ENCODE measurements around the gene MRPL21. TPM values are rescaled to one million over a fixed set of nuclear protein-coding genes. Genes with fewer than 3 reads are reported as not detected.
"Not testable (repeated sequence)": the region's sequence is repeated elsewhere in the genome, so short reads cannot be mapped to it uniquely, and the experiment has no call there.

MRPL21 gene
- total RNA-seq, 1 donor from 2014 or later = 64.4 TPM

DNA sequence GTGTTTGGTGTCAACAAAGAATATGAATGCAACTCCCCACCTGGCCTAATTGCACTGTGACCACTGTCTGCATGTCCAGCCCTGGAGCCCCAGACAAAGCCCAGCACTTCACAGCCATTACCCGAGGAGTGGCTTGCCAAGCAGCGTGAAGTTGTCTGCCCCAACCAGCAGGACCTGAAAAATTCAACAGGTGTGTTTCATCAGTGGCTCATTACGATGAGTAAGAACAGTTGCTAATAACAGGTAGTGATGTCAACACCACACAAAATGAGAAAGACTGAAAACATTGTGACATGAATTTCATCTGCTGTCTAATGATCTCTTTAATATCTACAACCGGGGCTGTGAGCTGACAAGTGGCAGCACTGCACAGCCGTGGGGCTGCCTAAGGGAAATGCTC is 10.3 kb downstream of the MRPL21 start:
- Mint-ChIP-seq H3K27ac (ENCODE audit: unreplicated experiment) (no peak overlapping the region), H3K4me3 (no peak overlapping the region)

DNA sequence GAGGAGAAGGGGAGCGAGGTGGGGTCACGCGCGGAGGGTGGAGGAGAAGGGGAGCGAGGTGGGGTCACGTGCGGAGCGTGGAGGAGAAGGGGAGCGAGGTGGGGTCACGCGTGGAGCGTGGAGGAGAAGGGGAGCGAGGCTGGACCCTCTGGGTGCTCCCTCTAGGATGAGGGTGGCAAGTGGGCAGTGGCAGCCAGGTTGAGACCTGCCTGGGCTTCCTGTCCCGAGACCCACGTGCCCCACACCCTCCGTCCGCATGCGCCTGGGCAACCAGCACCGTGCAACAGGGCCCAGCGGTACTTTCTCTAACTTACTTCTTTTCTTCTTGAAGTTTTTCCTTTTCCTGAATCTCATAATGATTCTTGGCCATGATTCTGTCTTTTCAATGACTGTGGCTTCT is 11.1 kb downstream of the MRPL21 start:
- no peak for DNase-seq (ENCODE audit: low read depth, low spot score)
- no peaks in the 10 kb centered on the region for H3K27me3 Mint-ChIP-seq (ENCODE audit: low read depth)
- H3K27ac Mint-ChIP-seq (ENCODE audit: unreplicated experiment) = no peak overlapping the region
- H3K4me1 Mint-ChIP-seq = no peaks in the 10 kb centered on the region
- H3K4me3 Mint-ChIP-seq = no peak overlapping the region
- H3K36me3 Mint-ChIP-seq (ENCODE audit: low read depth) = no peaks in the 10 kb centered on the region
- no peaks in the 10 kb centered on the region for H3K9me3 Mint-ChIP-seq
- TF ChIP-seq, protein P1, sequence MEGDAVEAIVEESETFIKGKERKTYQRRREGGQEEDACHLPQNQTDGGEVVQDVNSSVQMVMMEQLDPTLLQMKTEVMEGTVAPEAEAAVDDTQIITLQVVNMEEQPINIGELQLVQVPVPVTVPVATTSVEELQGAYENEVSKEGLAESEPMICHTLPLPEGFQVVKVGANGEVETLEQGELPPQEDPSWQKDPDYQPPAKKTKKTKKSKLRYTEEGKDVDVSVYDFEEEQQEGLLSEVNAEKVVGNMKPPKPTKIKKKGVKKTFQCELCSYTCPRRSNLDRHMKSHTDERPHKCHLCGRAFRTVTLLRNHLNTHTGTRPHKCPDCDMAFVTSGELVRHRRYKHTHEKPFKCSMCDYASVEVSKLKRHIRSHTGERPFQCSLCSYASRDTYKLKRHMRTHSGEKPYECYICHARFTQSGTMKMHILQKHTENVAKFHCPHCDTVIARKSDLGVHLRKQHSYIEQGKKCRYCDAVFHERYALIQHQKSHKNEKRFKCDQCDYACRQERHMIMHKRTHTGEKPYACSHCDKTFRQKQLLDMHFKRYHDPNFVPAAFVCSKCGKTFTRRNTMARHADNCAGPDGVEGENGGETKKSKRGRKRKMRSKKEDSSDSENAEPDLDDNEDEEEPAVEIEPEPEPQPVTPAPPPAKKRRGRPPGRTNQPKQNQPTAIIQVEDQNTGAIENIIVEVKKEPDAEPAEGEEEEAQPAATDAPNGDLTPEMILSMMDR (conservative IDR thresholded peaks at IDR 0.05) = no peak

More for the DNA sequence above, 10.3 kb downstream of the MRPL21 start:
- Mint-ChIP-seq H3K36me3 (ENCODE audit: low read depth) (no peaks in the 10 kb centered on the region), H3K4me1 (no peaks in the 10 kb centered on the region), H3K27me3 (ENCODE audit: low read depth) (no peaks in the 10 kb centered on the region), H3K9me3 (no peaks in the 10 kb centered on the region)
- no peak for DNase-seq (ENCODE audit: low read depth, low spot score)
- TF ChIP-seq, protein P1 (conservative IDR thresholded peaks at IDR 0.05) = no peak

DNA sequence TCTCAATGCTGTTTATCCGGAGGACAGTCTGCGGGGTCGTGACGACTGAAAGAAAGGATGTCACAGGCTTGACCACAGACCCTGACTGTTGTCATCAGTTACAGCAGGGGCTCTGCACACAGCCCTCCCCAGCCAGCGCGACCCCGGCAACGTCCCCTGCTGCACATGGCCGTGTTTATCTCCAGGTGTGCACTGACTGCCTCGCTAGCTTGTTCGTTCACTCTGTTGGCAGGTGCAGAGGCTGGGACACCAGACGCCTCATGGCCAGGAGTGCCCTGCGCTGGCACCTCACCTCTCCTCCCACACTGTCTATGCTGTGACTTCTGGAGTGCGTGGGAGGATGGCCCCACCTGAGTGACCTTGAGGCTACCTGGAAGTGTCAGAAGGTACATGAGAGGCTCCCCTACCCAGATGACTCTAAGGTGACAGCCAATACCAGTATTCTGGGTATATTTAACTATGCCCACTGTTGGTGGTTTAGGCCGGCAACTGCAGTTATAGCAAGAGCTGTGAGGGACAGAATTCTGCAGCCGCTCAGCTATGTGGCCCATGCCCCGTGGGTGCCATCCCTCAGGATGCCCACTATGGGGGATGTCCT is 12.2 kb downstream of the MRPL21 start:
- Mint-ChIP-seq H3K27me3 (ENCODE audit: low read depth) (no peaks in the 10 kb centered on the region), H3K4me3 (no peak overlapping the region), H3K36me3 (ENCODE audit: low read depth) (no peaks in the 10 kb centered on the region), H3K27ac (ENCODE audit: unreplicated experiment) (no peak overlapping the region), H3K4me1 (no peaks in the 10 kb centered on the region), H3K9me3 (no peaks in the 10 kb centered on the region)
- no peak for DNase-seq (ENCODE audit: low read depth, low spot score)
- TF ChIP-seq, protein P1 (conservative IDR thresholded peaks at IDR 0.05) = no peak

DNA sequence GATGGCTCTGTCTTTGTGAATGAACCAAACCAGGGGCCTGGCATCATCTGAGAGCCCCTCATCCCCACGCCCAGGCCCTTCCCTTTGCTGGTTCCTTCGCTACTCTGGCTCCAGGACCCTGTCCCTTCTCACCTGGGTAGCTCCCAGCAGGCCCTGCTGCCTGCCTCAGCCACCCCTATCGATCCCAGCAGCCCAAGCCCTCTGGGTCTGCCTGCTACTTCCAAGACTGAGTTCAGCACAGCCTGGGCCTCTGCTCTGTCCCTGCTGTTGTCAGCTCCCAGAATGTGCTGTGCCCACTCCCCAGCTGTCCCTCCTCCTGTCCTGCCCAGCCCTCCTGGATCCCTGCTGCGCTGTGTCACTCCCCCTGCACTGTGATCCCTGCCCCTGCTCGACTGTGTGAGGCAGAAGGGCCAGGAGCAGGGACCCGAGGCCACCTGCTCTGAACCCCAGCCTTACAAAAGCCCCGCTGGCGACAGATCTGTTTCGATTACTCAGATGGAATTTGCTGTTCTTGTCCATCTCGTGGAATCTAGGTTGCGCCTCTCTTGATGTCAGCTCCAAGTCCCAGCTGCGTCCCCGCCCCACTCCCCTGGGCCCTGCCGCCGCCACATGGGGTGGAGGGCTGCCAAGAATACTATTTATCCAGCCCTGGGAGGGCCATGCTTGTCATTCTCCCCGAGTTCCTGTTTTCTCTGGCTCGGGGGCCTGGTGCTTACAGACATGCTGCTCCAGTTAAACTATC is 13.0 kb downstream of the MRPL21 start:
- no peaks in the 10 kb centered on the region for H3K36me3 Mint-ChIP-seq (ENCODE audit: low read depth)
- H3K4me3 Mint-ChIP-seq = no peak overlapping the region
- H3K27me3 Mint-ChIP-seq (ENCODE audit: low read depth) = no peaks in the 10 kb centered on the region
- H3K4me1 Mint-ChIP-seq = no peaks in the 10 kb centered on the region
- no peaks in the 10 kb centered on the region for H3K9me3 Mint-ChIP-seq
- TF ChIP-seq, protein P1 (conservative IDR thresholded peaks at IDR 0.05) = no peak
- no peak for DNase-seq (ENCODE audit: low read depth, low spot score)
- no peak overlapping the region for H3K27ac Mint-ChIP-seq (ENCODE audit: unreplicated experiment)

- TF ChIP-seq, protein P1 (conservative IDR thresholded peaks at IDR 0.05) = peak; percentile 57
- H3K9me3 Mint-ChIP-seq = no peaks in the 10 kb centered on the region
- no peak overlapping the region for H3K4me3 Mint-ChIP-seq
- H3K36me3 Mint-ChIP-seq (ENCODE audit: low read depth) = no peaks in the 10 kb centered on the region
- H3K27me3 Mint-ChIP-seq (ENCODE audit: low read depth) = no peaks in the 10 kb centered on the region
- DNase-seq (ENCODE audit: low read depth, low spot score) = peak; percentile 24
- no peaks in the 10 kb centered on the region for H3K4me1 Mint-ChIP-seq
- no peak overlapping the region for H3K27ac Mint-ChIP-seq (ENCODE audit: unreplicated experiment)
Measured at GRCh38 chr11:68889948-68890446, 13.6 kb downstream of the MRPL21 start.

DNA sequence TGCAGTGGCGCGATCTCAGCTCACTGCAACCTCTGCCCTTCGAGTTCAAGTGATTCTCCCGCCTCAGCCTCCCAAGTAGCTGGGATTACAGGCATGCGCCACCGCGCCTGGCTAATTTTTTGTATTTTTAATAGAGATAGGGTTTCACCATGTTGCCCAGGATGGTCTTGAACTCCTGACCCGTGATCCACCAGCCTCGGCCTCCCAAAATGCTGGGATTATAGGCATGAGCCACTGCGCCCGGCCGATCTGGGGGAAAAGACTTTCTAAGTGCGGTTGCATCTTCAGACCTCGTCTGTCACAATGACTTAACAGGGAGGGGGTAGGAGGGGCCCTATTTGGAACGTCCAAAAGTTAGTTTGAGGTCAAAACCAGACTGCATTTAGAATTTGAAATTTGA is 18.8 kb downstream of the MRPL21 start:
- H3K27ac Mint-ChIP-seq (ENCODE audit: unreplicated experiment); H3K9me3 Mint-ChIP-seq; H3K27me3 Mint-ChIP-seq (ENCODE audit: low read depth); H3K4me3 Mint-ChIP-seq; H3K36me3 Mint-ChIP-seq (ENCODE audit: low read depth); DNase-seq (ENCODE audit: low read depth, low spot score); H3K4me1 Mint-ChIP-seq: not testable (repeated sequence)

Data from neural crest cell (in vitro differentiated cells).